NCI-H2171 (cell line): ENCODE measurements around the gene RAB40C.
A peak's percentile ranks its signal among the peaks of the same experiment; 100 is the strongest.
"Not testable (repeated sequence)": the region's sequence is repeated elsewhere in the genome, so short reads cannot be mapped to it uniquely, and the experiment has no call there.

Experiments used
- DNase-seq: peaks from one replicate; lab custom pipeline; 2025; lab: John Stamatoyannopoulos, UW

RAB40C gene

DNA sequence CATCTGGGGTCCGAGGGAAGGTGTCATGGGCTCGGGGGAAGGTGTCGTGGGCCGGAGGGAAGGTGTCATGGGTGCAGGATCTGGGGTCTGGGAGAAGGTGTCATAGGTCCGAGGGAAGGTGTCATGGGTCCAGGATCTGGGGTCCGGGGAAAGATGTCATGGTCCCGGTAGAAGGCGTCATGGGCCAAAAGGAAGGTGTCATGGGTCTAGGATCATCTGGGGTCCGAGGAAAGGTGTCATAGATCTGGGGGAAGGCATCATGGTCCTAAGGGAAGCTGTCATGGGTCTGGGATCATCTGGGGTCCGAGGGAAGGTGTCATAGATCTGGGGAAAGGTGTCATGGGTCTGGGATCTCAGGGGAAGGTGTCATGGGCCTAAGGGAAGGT, 942 bp downstream of the RAB40C start:
- no peak for DNase-seq

DNA sequence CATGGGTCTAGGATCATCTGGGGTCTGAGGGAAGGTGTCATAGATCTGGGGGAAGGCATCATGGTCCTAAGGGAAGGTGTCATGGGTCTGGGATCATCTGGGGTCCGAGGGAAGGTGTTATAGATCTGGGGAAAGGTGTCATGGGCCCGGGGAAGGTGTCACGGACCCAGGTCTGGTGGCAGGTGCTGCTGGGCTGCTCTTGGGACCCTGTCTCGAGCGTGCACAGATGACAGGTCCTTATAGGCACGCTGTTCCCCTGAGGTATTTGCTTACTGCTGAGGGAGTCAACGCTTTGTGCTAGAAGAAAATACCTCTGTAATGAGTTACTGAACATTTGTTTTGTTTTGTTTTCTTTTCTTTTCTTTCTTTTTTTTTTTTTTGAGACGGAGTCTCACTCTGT, 1.4 kb downstream of the RAB40C start:
- no peak for DNase-seq

DNA sequence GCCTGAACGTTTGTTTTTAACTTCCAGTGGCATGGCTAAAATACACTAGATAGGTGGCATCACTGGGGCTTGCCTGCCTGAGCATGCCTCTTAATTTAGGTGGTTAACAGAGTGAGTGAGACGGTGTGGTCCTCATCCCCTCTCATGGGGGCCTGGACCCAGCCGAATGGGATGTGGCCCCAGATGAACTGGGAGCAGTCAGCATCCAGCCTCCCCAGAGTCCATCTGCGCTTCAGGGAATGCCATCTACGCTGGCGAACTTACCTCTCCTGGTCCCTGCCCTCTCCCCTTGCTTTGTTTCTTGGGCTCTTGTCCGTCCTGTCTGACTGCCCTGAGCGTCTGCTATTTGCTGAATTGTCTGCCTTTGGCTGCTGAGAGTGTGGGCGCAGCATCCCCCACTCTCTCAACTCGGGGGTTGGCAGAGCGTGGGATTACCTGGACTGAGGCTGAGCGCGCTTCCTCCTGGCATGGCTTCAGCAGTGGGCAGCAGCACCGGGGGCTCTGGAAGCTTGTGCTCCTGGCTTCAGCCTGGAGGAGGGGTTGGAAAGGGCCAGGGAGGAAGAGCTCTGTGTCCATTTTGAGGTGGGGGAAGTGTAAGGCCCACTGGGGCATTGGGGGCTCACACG, 2.1 kb downstream of the RAB40C start:
- DNase-seq = no peak

DNA sequence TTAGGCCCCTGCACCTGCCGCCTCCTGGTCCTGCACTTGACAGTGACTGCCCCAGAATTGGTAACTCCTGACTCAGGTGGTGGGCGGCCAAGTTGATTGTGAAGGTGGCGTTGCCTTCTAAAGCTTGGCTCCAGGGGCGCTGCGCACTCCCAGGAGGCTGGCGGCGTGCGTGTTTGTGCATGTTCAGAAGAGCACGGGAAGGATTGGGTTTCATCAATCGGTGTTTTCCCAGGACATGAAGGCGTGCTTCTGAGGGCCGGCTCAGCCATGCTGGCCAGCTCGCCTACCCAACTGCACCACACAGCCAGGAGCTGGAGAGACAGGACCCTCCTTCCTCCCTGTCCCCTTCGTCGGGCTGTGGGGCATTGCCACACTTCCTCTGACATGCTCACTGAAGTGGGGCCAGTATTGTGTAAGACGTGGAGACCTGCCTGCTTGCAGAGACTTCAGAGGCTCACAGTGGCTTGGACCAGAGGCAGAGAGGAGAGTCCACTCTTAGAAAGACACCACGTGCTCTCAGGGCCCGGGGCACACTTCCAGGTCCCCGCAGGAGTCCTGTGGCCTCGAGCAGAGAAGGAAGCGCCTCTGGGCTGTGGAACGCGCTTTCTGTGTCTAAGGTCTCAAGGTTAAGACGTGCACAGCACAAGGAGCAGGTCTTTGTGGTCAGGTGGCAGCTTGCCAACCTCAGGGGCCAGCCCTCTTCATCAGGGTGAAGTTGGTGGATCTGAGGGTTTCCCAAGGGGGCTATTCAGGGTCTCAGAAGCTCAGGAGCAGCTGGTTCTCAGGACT, 2.8 kb downstream of the RAB40C start:
- DNase-seq = peak; percentile 85

DNA sequence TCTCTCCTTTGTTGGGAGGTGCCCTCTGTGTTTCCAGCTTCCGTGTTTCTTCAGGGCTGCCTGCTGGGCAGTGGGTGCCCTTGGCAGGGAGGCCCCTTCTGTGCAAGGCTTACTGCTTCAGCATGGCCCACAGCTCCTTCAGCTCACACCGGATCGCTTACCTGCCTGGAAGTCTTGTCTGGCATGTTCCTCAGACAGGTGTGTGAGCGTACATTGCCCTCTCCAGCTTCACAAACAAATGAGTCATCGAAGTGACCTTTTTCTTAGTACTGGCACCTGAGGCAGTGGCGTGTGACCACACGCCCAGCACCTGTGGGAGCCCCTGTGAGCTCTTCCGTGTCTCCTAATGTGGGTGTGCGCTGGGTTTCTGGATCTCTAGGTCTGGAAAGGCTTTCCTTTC, 3.5 kb downstream of the RAB40C start:
- DNase-seq = no peak

DNA sequence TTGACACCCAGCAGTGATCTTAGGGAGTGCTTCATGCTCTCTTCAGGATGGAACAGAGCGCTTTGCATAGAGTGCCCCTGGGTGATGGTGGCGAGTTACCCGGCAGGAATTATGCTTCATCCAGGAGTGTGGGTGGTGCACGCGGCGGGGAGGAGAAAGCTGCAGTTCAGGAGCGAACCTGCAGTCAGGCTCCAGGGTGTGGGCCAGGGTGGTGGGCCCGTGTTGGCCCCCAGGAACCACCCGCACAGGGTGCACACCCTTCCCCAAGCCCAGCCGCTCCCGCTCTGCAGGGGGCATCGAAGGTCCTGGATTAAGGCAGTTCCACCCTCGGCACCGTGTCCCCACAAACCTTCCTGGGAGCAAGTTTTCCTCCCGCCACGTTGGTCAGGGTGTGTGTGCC, 3.9 kb downstream of the RAB40C start:
- no peak for DNase-seq

DNA sequence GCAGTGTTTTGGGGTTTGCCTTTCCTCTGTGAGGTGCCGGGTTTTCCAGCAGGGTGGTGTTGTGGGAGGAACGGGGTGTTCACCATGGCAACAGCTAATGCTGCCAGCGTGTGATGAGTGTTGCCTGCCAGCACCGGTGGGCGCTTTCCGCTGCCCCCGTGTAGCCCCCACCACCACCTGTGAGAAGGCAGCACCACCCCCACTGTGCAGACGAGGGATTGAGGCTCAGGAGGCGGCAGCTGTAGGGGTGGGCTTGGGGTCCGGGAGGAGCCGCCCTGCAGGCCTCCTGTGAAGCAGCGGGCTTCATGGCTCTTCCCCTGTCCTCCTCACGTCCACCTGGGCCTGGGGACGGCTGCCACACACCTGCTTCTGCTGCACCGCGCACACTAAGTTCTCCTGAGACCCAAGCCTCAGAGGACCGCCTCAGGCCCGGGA, 5.2 kb downstream of the RAB40C start:
- DNase-seq = no peak

DNA sequence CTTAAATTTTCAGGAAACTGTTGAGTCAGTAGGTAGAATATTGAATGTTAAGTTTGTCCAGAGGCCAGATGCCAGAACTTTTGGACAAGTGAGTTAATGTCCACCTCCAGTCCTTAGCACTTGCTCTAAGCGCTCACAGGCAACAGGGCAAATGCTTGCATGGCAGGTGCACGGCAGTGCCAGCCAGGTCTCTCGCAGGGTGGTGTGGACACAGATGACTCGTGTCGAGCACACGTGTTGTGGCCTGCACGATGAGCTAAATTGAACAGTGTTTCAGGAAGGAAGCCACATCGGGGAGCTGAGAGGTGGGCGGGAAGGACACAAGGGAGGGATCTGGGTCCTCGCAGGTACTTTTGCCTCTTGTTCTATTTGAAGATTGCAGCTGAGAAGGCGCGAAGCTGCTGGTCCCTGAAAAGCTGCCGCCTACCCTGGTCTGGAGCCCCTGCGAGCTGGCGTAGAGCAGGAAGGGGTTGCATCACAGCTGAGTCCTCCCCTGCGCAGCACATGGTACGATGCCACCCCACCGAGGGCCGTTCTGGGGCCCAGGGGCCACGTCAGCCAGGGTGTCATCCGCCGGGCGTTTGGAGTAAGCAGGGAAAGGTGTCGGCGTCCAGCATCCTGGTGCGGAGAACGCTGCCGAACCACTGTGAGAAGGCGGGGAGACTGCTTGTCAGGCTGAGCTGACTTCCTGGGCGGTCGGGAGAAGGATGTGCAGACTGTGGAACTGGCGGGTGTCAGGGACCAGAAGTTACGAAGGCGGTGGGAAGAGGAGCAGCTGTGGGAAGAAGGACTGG, 6.3 kb downstream of the RAB40C start:
- DNase-seq = no peak

DNA sequence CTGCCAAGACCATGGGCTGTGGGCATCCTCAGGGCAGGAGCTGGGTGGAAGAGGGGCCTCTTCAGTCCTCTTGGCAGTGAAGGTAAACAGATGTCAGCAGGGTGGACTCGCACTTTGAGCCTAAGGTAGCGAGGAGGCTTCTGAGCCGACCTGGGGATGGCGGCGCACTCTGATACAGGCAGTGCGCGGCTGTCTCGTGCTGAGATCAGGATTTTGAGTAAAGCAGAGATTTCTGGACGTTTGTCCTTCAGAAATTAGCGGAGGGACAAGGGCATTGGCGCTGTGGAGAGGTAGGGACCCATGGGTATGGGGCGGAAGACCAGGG, 6.8 kb downstream of the RAB40C start:
- no peak for DNase-seq

DNA sequence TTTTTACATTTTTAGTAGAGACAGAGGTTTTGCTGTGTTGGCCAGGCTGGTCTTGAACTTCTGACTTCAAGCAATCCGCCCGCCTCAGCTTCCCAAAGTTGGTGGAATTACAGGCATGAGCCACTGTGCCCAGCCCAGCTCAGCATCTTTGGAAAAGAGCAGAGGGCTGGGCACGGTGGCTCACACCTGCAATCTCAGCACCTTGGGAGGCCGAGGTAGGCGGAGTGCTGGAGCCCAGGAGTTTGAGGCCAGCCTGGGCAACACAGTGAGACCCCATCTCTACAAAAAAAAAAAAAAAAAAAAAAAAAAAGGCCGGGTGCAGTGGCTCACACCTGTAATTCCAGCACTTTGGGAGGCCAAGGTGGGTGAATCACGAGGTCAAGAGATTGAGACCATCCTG, 7.8 kb downstream of the RAB40C start:
- not testable (repeated sequence) for DNase-seq

DNA sequence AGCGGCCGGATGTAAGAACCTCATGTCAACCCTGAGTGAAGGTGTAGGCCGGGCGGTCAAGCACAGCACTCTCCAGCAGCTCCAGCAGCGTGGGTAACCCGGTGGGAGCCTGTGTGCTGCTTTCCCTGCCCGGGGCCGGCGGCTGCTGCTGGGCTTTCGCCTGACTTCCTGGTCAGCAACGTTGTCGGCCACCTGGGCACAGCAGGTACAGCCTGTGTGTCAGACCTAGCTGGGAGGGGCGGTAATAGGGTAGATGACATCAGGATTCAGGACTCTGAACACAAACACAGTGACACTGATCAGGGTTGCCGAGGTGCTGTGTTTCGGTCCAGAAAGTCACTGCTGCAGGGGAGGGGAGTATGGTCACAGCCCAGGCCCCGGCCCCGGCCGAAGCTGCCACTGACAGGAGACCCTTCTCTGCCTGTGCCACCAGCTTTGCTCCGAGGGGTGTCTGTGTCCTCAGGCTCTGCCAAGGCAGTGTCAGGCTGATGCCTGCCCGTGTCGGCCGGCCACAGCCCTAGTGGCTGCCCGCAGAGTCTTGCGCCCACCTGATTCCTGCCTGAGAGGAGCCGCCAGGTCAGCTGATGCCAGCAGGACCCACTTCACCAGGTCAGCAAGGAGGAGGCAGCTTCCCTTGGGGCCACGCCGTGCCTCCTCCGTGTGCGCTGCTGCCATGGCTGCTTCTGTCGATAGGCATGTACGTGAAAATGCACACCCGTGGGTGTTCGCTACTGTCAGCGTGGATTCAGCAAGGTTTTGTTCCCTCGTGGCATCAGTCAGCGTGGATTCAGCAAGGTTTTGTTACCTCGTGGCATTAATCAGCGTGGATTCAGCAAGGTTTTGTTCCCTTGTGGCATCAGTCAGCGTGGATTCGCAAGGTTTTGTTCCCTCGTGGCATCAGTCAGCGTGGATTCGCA, 9.2 kb downstream of the RAB40C start:
- no peak for DNase-seq

DNA sequence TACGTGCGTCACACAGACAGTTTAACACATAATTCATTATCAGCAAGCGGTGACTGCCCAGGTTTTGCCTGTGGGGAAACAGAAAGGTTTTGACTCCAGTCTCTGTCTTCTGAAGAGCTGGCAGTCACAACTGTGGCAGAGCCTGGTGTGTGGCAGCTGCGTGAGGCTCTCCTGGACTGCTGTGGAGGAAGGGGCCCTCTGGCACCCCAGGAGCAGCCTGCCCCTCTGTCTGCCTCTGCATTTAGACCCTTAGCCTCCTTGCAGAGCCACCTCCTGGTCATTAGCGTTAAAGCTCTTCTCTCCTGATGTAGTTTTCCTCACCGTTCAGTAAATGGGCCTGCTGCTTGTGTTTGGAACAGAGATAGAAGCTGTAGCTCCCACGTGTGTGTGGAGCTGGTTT, 10.9 kb downstream of the RAB40C start:
- no peak for DNase-seq

DNA sequence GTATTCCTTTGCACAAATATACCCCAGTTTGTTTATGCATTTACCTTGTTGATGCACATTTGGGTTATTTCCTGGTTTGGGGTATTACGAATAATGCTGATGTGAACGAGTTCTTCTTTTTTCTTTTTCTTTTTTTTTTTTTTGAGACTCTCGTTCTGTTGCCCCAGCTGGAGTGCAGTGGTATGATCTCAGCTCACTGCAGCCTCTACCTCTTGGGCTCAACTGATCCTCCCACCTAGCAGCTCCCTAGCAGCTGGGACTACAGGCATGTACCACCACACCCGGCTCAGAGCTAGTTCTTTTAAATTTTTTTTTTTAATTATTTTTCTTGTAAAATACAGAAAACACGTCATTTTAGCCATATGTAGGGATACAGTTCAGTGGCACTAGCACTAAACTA, 14.1 kb downstream of the RAB40C start:
- no peak for DNase-seq

DNA sequence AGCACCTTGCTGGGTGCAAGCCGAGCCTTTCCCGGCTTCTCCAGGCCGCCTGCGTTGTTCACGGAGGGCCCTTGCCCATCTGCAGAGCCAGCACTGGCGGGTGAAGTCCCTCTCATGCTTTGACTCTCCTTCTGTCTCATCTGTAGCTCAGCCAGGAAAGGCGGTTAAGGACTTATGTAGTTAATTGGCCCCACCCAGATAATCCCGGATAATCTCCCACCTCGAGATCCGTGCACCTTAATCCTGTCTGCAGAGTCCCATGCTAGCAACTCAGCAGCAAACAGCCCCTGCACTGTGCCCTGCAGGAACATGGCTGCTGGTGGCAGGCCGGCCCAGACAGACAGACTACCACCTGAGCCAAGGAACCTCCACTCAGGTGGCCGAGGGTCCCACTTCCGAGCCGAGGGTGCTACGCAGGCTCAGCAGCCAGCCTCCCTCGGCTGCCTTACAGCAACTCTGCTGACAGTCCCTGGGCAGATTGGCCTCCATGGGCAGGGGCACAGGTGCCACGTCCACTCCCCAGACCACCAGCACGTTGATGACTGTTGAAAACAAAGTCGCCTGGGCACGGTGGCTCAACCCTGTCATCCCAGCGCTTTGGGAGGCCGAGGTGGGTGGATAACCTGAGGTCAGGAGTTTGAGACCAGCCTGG, 16.9 kb downstream of the RAB40C start:
- DNase-seq = no peak

DNA sequence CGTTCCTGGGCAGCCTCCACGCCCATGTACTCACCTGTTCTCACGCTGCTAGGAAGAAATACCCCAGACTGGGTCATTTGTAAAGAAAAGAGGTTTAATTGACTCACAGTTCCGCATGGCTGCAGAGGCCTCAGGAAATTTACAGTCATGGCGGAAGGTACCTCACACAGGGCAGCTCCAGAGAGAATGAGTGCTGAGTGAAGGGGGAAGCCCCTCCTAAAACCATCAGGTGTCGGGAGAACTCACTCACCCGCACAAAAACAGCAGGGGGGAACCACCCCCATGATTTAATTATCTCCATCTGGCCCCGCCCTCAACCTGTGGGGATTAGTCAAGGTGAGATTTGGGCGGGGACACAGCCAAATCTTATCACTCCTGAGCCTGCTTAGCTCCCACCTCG, 18.2 kb downstream of the RAB40C start:
- no peak for DNase-seq

DNA sequence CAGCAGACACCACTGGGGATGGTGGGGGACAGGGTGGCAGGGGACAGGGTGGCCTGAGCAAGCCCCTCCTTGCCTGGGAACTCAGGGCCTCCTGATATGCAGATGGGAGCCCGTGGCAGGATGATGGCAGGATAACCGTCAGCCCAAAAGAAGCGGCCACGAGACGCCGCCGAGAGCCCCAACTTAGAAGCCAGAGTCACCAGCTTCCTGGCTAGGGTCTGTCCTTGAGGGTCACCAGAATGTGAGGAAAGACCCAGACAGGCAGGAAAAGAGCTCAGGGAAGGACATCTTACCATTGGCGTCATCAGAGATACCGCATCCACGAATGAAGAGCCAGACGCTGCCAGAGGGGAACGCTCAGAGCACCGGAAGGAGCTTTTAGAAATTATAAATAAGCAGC, 19.4 kb downstream of the RAB40C start:
- no peak for DNase-seq

DNA sequence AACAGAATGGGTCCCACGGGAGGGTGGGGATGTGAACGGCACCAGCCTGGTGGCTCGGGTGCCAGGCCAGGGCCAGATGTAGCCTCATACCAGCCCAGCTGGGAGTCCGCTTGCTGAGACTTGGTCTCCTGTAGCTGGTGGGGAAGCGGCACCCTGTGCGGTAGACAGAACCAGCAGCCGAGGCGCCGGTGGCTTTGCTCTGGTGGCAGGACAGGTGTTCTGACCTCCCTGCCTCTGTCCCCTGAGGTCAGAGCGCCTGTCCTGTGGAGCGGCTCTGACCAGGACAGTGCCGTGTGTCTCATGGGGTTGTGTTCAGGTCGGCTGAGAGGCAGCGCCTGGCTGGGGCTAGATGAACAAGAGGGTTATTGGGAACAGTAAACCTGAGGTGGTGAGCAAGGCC, 20.1 kb downstream of the RAB40C start:
- no peak for DNase-seq

DNA sequence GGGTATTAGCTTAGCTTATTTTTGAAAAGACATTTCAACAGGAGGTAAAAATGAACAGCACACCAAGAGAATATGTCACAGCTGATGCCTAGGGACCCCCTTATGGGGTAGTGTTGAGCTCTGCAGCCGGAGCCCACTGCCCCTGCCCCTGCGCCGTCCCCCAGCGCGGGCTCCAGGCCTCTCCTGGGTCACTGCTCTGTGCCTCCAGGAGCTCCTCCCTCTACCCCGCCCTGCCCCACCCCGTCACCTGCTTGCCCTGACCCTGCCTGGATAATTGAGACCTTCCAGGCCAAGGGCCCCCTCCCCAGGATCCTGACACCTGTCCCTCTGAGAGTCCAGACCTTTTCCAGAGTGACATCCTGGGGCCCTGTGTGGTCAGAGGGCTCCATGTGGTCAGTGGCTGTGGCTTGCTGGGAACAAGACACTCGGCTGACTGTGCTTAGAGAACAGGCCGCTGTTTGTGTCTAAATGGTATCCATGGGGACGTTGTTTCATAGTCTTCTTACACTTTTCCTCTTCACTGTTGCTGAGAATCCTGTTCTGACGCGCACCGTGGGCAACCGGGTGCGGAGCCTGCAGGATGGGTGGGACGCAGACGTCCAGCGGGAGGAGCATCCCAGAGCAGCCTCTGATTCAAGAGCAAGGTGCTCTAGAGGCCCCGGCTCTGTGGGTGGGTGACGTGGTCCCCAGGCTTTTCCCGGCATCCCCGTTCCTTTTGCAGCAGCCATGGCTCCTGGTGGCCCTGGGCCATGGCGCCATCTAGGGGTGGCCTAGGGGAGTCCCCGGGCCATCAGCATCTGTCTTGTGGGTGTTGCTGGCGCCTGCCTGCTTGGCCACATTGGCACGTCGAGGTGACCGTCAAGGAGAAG, 20.9 kb downstream of the RAB40C start:
- no peak for DNase-seq

DNA sequence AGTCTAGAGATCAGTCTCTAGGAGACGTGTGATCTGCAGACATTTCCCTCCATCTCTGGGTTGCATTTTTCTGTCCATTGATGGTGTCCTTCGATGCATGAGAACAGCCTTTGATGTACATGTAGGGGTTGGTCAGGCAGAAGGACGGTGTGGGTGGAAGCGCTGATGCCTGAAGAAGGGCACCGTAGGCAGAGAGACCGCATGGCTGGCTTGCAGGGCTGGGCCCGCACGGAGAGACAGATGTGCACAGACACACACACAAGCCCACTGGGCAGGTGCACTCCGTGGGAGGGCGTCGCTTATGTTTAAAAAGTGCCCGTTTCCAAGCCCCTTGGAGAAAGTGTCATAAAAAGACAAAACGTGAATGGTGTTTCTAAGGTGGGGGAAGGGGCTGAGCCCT, 25.3 kb downstream of the RAB40C start:
- no peak for DNase-seq

DNA sequence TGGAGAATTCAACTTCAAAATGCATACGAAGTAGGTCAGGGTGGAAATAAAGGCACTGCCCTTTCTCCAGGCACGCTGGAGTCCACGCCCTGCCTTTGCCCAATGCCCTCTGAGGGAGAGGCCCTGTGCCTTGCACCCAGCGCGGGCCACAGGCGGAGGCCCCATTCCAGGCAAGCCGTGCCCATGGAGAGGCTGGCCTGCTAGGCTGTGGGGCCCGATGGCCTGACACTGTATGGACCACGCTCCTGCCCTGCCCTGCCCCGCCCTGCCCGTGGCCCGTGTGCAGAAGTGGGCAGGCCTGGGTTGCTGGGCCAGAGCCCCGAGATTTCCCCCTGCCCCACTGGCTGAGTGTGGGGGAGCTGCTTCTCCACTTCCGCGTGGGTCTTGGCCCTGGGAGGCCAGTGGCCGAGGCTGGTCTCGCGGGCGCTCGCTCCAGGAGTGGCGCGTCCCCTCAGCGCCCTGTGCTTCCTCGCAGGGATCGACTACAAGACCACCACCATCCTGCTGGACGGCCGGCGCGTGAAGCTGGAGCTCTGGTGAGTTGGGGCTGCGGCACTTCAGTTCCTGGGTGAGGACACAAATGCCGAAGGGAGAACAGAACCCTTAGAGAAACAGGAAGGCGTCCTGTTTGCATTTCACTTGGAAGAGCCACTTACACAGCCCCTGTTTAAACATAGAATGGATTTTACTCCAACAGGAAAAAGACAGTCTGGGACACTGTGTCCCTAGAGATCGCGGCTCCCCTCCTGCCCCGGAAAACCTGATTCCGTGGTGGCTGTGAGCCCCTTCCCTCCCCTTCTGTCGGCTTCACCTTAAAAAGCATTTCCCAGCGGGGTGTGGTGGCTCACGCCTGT, 27.1 kb downstream of the RAB40C start:
- DNase-seq = no peak
